Left renal cortex interstitium (tissue), 4 donors: ENCODE data around the gene MUS81. TPM values are rescaled to one million over a fixed set of nuclear protein-coding genes. Genes with fewer than 3 reads are reported as not detected.
A peak's percentile ranks its signal among the peaks of the same experiment; 100 is the strongest.
"Not testable (repeated sequence)": the region's sequence is repeated elsewhere in the genome, so short reads cannot be mapped to it uniquely, and the experiment has no call there.

ENCODE experiments used
- DNase-seq, 4 donors: peaks; one replicate each; pipeline ENCODE4 v3.0.0-alpha.2; 2013; ENCODE audit warnings: low read depth in 4 of 4, low spot score in 2 of 4, missing footprints in 1 of 4
- polyA plus RNA-seq, 4 donors: library from polyadenylated mRNA; unstranded; fragments of 120-200 nt; gene quantifications; one replicate each; pipeline ENCODE4 v1.2.1, GENCODE V29; 2013; ENCODE audit not compliant: insufficient read length in 4 of 4

The MUS81 gene
- 10 to 100 TPM; 41.7 to 67.3 (median 55.7) TPM for polyA plus RNA-seq

- peak; percentile 86 to 95 (median 91) for DNase-seq
Measured at GRCh38 chr11:65860278-65861164, at the start of gene MUS81. MUS81 (plus strand) TSS chr11:65860433; CDS start chr11:65860754, 321 bp downstream.

GRCh38 chr11:65811764-65812475 lies 48.3 kb upstream of the MUS81 start:
- DNase-seq, result no peak

GRCh38 chr11:65814131-65814985 lies 45.9 kb upstream of the MUS81 start:
- DNase-seq, result no peak

GRCh38 chr11:65814986-65815565 lies 45.2 kb upstream of the MUS81 start:
- no peak for DNase-seq

- DNase-seq, result no peak
Measured at GRCh38 chr11:65816696-65817095, 43.5 kb upstream of the MUS81 start.

- DNase-seq, result peak in 2 of 4 donors; percentile 13 to 28
Measured at GRCh38 chr11:65817312-65817834, 42.9 kb upstream of the MUS81 start.

- peak; percentile 36 to 80 (median 74) for DNase-seq
Measured at GRCh38 chr11:65817835-65818680, 42.2 kb upstream of the MUS81 start.

GRCh38 chr11:65821107-65821506 lies 39.1 kb upstream of the MUS81 start:
- DNase-seq, result peak in 1 of 4 donors; percentile 9

GRCh38 chr11:65822776-65823528 lies 37.3 kb upstream of the MUS81 start:
- DNase-seq, result no peak

- DNase-seq, result no peak
Measured at GRCh38 chr11:65826984-65827735, 33.1 kb upstream of the MUS81 start.

- DNase-seq, result no peak
Measured at GRCh38 chr11:65829459-65829858, 30.8 kb upstream of the MUS81 start.

- not testable (repeated sequence) for DNase-seq
Measured at GRCh38 chr11:65832231-65832630, 28.0 kb upstream of the MUS81 start.

- peak in 3 of 4 donors; percentile 90 to 91 (median 90) for DNase-seq
Measured at GRCh38 chr11:65833297-65834030, 26.8 kb upstream of the MUS81 start, which contains the start of gene SNX32. SNX32 (plus strand) TSS chr11:65833963; CDS start chr11:65834066, 103 bp downstream.

GRCh38 chr11:65834202-65834601 lies 26.0 kb upstream of the MUS81 start:
- DNase-seq, result no peak

- no peak for DNase-seq
Measured at GRCh38 chr11:65842144-65842543, 18.1 kb upstream of the MUS81 start.

GRCh38 chr11:65843811-65844210 lies 16.4 kb upstream of the MUS81 start:
- no peak for DNase-seq
